Neural cell (in vitro differentiated cells): Measurements from ENCODE around the gene DGLUCY.

ENCODE experiments used
- CTCF ChIP-seq: fragments of 450-650 bp; IDR thresholded peaks from 2 replicates; pipeline ENCODE4 v1.5.1; 2014; ENCODE audit warnings: antibody characterized with exemption, mild to moderate bottlenecking, moderate library complexity; ENCODE audit not compliant: poor library complexity, severe bottlenecking
- EZH2 ChIP-seq: fragments of 200-600, 300-800 bp; shearing (Covaris generic), sonication (generic); IDR thresholded peaks from 2 replicates; pipeline ENCODE4 v1.6.1; 2014; ENCODE audit warnings: antibody characterized with exemption, low read length, borderline replicate concordance, mild to moderate bottlenecking; ENCODE audit not compliant: insufficient read depth, poor library complexity, severe bottlenecking
- POLR2AphosphoS5 ChIP-seq: IDR thresholded peaks from 2 replicates; pipeline ENCODE4 v1.6.1; 2012
- SMC3 ChIP-seq: fragments of 450-650 bp; conservative IDR thresholded peaks from 2 replicates; pipeline ENCODE4 v1.6.1; 2014; ENCODE audit warnings: antibody characterized with exemption, mild to moderate bottlenecking, moderate library complexity; ENCODE audit not compliant: poor library complexity

- TF ChIP-seq POLR2AphosphoS5 (no peak), EZH2 (no peak), CTCF (no peak), SMC3 (no peak)
Measured at GRCh38 chr14:91145391-91146160, 31.7 kb downstream of the DGLUCY start.
